Heart left ventricle (tissue), 13 donors: Measurements from ENCODE around the gene PCIF1.
A peak's percentile ranks its signal among the peaks of the same experiment; 100 is the strongest.

ENCODE experiments used
- CTCF ChIP-seq, 12 donors: fragments of 200-600 bp; sonication (generic) in 4 of 12; IDR thresholded peaks; one replicate each; pipeline versions ENCODE4 v1.5.0 to v1.8.0; 2018 to 2022; ENCODE audit warnings: antibody characterized with exemption in 12 of 12, mild to moderate bottlenecking in 5 of 12
- POLR2A ChIP-seq, 2 donors: fragments of 450-650 bp; IDR thresholded peaks; one replicate each; pipeline ENCODE4 v1.6.1; 2017; ENCODE audit warnings: antibody characterized with exemption in 2 of 2, mild to moderate bottlenecking in 2 of 2, moderate library complexity in 2 of 2
- donor health status: ischemic (EF 13 %, LVEDD 7.1; RV severe dilation, severe dysfunction).
- donor health status: DM: no; HTN: yes; CAD: no.
- donor health status: DM: no; HTN: no; CAD: no.
- donor health status: ischemic (EF 25% LVEDD 6.9; RV normal size, moderate dysfunction).
- donor health status: ischemic (EF 25% LVEDD 5.7; RV mildly dilated, moderate dysfunction).
- donor health status: ischemic (EF 35%, LVEDD 5.7; RV mildly dilated, moderate dysfunction).
- donor health status: nonischemic (EF 11% LVEDD 7.7; RV severe dilation, severe dysfunction).
- donor health status: DM: yes; HTN: yes; CAD: no.
- donor health status: PGD.
- donor health status: ischemic (EF 29% LVEDD 5.4; RV normal size, mild dysfunction).
- donor health status: nonischemic (EF 23%, LVEDD 6.1; RV moderate dilation, normal function).

GRCh38 chr20:45971675-45972499, 37.4 kb downstream of the PCIF1 start, which contains the start of gene ZNF335:
- peak; percentile 29 to 71 (median 44) for TF ChIP-seq CTCF (IDR thresholded peaks at IDR 0.05)
- peak in 1 of 2 donors; percentile 66 for TF ChIP-seq POLR2A (IDR thresholded peaks at IDR 0.05)
